IPS-NIHi7 (cell line): Measurements from ENCODE around the gene OVCA2.
A peak's percentile ranks its signal among the peaks of the same experiment; 100 is the strongest.
"Not testable (repeated sequence)": the region's sequence is repeated elsewhere in the genome, so short reads cannot be mapped to it uniquely, and the experiment has no call there.

Source experiments
- DNase-seq: peaks from one replicate; pipeline ENCODE4 v3.0.0; 2012; ENCODE audit warnings: mixed read lengths; ENCODE audit errors: extremely low spot score

The OVCA2 gene

DNA sequence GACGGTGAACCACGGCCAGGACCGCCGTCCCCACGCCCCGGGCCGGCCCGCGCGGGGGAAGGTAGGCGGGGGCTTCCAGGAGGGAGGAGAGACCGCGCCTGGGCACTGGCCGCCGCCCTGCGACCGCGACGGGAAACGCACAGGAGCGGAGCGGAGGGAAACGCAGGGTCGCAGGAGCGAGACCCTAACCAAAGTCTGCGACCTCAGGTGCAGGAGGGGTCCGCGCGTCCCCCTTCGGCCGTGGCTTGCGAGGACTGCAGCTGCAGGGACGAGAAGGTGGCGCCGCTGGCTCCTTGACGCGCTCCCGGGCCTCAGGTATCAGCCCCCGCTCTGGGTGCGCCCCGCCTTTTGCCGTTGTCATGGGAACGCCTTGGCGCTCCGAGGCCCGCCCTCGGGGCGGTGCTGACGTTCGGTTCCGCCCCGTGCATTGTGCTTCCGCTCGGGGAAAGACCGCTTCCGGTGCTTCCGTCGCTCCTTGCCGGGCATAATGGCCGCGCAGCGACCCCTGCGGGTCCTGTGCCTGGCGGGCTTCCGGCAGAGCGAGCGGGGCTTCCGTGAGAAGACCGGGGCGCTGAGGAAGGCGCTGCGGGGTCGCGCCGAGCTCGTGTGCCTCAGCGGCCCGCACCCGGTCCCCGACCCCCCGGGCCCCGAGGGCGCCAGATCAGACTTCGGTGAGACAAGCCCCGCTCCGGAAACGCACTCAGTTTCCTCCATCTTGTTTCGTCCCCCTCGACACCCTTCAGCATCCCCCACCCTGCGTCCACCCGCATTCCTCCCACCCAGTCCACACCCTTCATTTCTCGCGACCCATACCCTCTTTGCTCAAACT lies at the start of gene OVCA2:
OVCA2 (plus strand) TSS at position 462 of the 829 bp plus-strand sequence; CDS start at position 488, 26 bp downstream.
- peak; percentile 94 for DNase-seq

DNA sequence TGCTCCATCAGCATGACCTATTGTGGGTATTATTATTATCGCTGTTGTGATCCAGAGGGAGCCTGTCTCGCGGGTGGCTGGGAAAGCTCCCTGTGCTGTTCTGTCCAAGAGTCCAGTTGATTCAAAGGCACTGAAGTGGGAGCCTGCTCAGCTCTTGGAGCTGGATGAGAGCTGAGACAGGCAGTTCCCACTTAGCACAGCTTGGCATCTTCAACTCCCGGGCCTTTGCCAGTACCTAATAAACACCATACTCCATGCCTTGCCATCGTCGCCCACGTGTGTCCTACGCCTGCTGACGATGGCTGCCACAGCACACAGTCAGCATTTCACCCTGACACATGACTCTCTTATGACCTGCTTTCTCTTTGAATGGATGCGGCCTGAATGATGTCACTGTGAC lies 49.3 kb upstream of the OVCA2 start:
- no peak for DNase-seq

GRCh38 chr17:1994707-1995106 lies 47.1 kb upstream of the OVCA2 start:
- no peak for DNase-seq

GRCh38 chr17:1995321-1995892 lies 46.4 kb upstream of the OVCA2 start:
- DNase-seq = no peak

- DNase-seq = no peak
These were observed 45.7 kb upstream of the OVCA2 start for GRCh38 chr17:1995907-1996799.

- no peak for DNase-seq
These were observed 45.0 kb upstream of the OVCA2 start for GRCh38 chr17:1996800-1997288.

DNA sequence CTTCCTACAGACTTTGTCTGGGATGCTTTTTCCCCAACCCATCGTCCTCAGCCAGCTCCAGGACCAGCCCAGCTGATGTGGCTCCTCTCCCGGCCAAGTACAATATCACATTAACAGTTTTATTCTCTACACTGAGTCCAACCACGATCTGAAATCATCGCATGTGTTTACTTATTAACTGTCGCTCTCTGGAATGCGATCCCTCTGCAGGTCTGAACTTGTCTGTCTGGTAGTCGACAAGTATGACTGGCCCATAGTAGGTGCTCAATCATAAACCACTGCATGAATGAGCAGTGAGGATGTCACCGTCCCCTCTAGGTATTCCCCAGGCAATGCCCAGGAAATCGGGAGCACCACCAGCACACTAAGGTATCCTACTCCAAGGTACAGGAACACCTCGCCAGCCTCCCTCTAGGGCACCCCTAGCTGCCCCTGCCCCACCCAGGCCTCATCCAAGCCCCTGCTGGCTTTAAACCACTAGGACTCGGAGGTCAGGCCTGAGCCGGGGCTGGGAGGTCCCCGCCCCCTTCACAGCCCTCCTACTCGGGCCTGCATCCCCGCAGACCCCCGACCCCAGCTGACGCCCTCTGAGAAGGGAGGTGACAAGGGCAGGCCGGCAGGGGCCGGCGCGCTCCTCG lies 44.4 kb upstream of the OVCA2 start:
- no peak for DNase-seq

DNA sequence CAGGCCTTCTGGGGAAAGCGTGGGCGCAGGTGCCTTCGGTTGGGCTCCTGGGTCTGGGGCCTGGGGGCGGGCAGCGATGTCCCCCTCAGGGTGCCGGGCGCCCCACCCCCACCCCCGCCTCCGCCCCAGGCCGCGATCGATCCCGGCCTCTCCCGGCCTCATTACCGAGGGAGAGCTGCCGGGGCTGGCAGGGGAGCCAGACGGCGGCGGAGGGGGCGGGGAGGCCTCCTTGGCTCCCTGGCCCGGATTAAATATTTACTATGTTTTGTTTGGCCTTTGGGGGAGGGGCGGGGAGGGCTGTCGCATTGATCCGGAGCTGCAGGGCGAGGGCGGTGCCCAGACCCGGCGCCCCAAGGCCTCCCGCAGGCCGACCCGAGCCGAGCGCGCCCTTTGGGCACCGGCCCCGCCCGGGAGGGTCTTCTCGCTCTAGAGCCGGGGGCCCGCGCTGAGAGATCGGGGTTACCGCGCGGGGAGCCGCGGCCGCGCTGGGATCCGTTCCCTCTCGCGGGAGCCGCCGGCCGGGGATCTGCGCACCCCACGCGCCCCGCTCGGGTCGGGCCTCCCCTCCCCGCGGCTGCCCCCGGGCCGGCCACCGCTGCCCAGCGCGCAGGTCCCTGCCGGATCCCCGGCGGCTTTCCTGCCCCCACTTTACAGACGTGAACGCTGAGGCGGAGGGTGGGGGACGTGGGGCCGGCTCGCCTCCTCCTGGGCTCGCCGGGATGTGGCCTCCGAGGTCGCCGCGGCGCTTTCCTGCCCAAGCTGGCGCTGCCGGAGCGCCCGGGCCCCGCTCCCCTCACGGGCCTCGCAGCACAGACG lies 43.7 kb upstream of the OVCA2 start:
- DNase-seq = peak; percentile 62

GRCh38 chr17:1999557-2000251 lies 42.1 kb upstream of the OVCA2 start:
- no peak for DNase-seq

GRCh38 chr17:2002767-2003329 lies 39.0 kb upstream of the OVCA2 start:
- DNase-seq = no peak

GRCh38 chr17:2003525-2003924 lies 38.3 kb upstream of the OVCA2 start:
- DNase-seq = no peak

DNA sequence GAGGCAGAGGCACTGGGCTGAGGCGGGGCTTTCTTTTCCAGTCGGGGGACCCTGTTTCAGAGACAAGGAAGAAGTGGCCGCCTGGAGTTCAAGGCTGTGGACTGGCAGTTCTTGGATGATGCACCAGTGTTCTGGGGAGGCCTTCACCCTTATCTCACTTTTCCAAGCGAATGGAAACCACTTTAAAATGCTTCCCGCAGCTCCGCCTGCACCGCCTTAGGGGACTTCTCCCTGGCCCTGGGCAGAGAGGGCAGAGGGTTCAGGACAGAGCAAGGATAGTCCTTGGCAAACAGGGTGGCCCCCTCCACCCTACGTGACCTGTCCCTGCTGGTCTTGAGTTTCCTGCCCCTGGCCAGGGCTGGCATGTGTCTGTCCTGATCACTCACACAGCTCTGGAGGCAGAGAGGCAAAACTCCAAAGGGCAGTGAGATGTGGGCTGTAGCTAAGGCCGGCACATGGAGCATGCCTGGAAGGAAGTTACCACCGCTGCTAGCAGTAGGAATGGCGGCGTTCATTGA lies 37.3 kb upstream of the OVCA2 start:
- DNase-seq = no peak

- no peak for DNase-seq
These were observed 33.3 kb upstream of the OVCA2 start for GRCh38 chr17:2008332-2009126.

DNA sequence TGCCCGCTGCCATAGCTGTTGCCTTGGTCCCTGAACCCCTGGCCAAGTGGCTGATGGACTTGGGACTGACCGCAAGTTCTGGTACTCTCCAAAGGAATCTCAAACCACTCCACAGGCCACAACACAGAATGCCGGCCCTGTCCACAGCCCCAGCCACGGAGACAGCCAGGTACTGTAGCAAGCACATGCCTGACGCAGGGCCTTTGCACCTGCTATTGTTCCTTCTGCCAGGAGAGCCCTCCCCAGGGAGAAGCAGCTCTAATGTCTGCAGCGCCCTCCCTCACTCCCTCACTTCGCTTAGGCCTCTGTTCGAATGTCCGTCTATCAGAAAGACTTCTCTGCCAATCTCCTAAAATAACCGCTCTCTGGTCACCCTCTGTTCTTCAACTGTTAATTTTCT lies 32.1 kb upstream of the OVCA2 start:
- no peak for DNase-seq

DNA sequence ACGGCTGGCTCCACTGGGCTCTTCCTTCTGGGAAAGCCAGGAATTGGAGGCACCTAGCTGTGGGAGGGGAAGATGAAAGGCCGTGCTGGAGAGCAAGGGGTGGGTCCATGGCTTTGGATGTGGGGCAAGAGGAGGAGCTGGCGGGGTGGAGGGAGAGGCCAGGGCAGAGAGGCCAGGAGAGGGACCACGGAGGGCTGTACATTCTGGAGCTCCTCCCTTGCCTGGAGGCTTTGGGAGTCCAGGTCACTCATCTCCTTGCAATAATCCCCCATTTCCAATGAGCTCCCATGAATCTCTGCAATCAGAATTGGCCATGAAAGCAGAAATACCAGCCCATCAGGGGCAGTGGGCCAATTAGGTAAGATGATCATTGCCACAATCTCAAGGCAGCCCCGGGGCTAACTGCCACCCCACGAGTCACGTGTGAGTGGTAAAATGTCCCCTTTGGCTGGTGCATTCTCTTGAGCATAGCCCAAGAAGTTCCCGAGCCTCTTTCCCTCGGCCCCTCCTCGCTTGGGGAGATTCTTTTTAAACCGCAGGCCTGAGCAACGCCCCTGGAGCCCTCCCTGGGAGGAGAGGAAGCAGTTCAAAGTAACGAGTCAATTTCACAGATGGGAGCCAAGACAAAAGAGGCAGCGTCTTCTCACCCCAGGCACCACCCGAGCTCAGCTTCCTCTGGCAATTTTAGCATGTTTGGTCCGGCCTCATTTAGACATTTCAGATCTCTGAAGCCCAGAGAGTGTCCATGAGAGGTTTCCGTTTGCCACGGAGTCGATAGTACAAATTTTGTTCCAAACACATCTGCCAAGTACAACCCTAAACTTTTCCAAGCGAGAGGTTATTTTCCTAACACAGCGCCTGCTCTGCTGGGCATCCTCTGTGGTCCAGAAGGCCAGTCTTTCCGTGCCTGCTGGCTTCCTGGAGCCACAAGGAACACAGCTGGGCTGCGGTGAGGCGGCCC lies 30.1 kb upstream of the OVCA2 start:
- peak; percentile 60 for DNase-seq

DNA sequence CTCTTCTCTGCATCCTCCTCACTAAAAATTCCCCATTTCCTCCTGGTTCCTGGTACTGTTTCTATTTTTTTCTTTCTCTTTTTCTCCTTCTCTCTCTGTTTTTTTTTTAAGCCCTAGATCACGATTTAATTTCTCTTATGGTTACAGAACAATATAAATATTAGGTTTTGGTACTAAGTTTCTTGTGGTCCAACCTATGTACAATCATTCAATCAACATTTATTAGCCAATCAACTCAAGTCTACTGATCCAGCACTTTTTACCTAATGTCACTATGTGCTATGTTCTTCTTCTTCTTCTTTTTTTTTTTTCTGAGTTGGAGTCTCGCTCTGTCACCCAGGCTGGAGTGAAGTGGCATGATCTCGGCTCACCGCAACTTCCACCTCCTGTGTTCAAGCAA lies 29.3 kb upstream of the OVCA2 start:
- DNase-seq = no peak

DNA sequence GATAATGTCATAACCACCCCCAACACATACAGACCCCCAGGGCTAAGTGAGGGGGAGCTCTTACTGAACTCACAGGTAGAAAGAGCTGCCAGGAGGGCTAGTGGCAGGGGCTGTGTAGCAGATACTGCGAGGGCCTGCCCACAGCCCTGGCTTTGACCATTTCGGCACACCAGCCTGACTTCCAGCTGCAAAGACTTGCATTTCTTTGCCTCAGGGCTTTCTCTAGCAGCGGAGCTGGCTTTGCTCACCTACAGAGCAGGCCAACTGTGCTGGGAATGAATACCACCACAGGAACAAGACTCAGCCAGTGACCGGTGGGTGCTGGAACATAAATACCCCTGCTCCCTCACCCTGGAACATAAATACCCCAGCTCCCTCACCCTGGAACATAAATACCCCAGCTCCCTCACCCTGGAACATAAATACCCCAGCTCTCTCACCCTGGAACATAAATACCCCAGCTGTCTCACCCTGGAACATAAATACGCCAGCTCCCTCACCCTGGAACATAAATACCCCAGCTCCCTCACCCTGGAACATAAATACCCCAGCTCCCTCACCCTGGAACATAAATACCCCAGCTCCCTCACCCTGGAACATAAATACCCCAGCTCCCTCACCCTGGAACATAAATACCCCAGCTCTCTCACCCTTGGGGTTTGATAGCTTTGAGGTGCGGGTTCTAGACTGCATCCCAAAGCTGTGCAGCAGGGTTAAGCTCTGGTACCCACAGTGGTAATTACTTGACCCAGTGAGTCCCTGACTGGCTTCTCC lies 28.4 kb upstream of the OVCA2 start:
- DNase-seq = not testable (repeated sequence)
